Testis (tissue), 3 donors: ENCODE results near the gene DPH6. TPM values are rescaled to one million over a fixed set of nuclear protein-coding genes. Genes with fewer than 3 reads are reported as not detected.

Source experiments
- DNase-seq: peaks from one replicate; pipeline ENCODE4 v3.0.0-alpha.2; 2019
- H3K27ac ChIP-seq, 2 donors: fragments of 200-600 bp; sonication (generic); one replicate each; pipeline ENCODE4 v1.5.1; 2019
- H3K27me3 ChIP-seq: fragments of 200-600 bp; sonication (generic); one replicate; pipeline ENCODE4 v1.5.1; 2019
- H3K36me3 ChIP-seq: fragments of 200-600 bp; sonication (generic); one replicate; pipeline ENCODE4 v1.5.1; 2017; ENCODE audit warnings: low read depth; ENCODE audit errors: missing control alignments
- H3K4me1 ChIP-seq: fragments of 200-600 bp; sonication (generic); one replicate; pipeline ENCODE4 v1.5.1; 2019
- H3K4me3 ChIP-seq, 2 donors: fragments of 200-600 bp; sonication (generic); one replicate each; pipeline ENCODE4 v1.5.1; 2017 to 2019
- H3K9me3 ChIP-seq: fragments of 200-600 bp; sonication (generic); one replicate; pipeline ENCODE4 v1.5.1; 2017
- CTCF ChIP-seq, 3 experiments: fragments of 450-650 bp in 2 of 3; fragments of 200-600 bp in 1 of 3; sonication (generic) in 1 of 3; IDR thresholded peaks; one replicate each; pipeline ENCODE4 v1.5.1; 2016 to 2019; ENCODE audit warnings: antibody characterized with exemption in 3 of 3, mild to moderate bottlenecking in 2 of 3, moderate library complexity in 1 of 3
- POLR2A ChIP-seq: fragments of 450-650 bp; IDR thresholded peaks from one replicate; pipeline ENCODE4 v1.6.1; 2017; ENCODE audit warnings: antibody characterized with exemption, mild to moderate bottlenecking, moderate library complexity
- WGBS, 2 donors: methylation state at CpG; one replicate each; pipeline ENCODE4 v1.1.5; 2018; 5-methylcytosine and 5-hydroxymethylcytosine counted together
- intact Hi-C: fragments of 100-400 bp; cut with DNase I; formaldehyde crosslinking; loops from one replicate; pipeline ENCODE4 v1.15.1; 2023; ENCODE audit warnings: low total_unique reads
- polyA plus RNA-seq: library from polyadenylated mRNA; stranded (reverse); fragments of 350-450 nt; fragmentation: Illumina TruSeq; extraction: RNeasy Lipid Tissue Mini Kit (QIAGEN cat#74804); gene quantifications from one replicate; pipeline ENCODE4 v1.2.3, GENCODE V29; 2014; ENCODE audit warnings: low read depth, low replicate concordance; ENCODE audit not compliant: insufficient read depth
- total RNA-seq, 2 donors: library from RNA; depleted of rRNA; stranded (reverse); fragments of >200 nt; gene quantifications; one replicate each; pipeline ENCODE4 v1.2.3, GENCODE V29; 2016

The DPH6 gene
- total and polyA plus RNA-seq, 3 donors from 2014 or later = 11.6 to 37.2 (median 30.8) TPM

GRCh38 chr15:35490511-35490910, 55.5 kb downstream of the DPH6 start:
- WGBS, 2 donors = 90 to 94% methylated on average over 4 of the region's 4 CpGs
- intact Hi-C loops = no loop called here

GRCh38 chr15:35487417-35487816, 58.5 kb downstream of the DPH6 start:
- H3K4me3 ChIP-seq = no peak overlapping the region
- no peak for TF ChIP-seq POLR2A
- no peak for TF ChIP-seq CTCF (IDR thresholded peaks at IDR 0.05)
- no peaks in the 10 kb centered on the region for H3K4me1 ChIP-seq
- H3K9me3 ChIP-seq = no peaks in the 10 kb centered on the region
- no peak for DNase-seq
- WGBS, 2 donors = 91 to 100% methylated on average over 1 to 2 of the region's 2 CpGs
- no peaks in the 10 kb centered on the region for H3K36me3 ChIP-seq
- H3K27me3 ChIP-seq = no peaks in the 10 kb centered on the region
- intact Hi-C loops = no loop called here
- no peak overlapping the region for H3K27ac ChIP-seq

More at GRCh38 chr15:35490511-35490910, 55.5 kb downstream of the DPH6 start:
- H3K4me1 ChIP-seq = no peaks in the 10 kb centered on the region
- H3K36me3 ChIP-seq = no peaks in the 10 kb centered on the region
- H3K27ac ChIP-seq = no peak overlapping the region
- no peaks in the 10 kb centered on the region for H3K9me3 ChIP-seq
- H3K4me3 ChIP-seq = no peak overlapping the region
- no peak for TF ChIP-seq POLR2A
- TF ChIP-seq CTCF (IDR thresholded peaks at IDR 0.05) = no peak
- H3K27me3 ChIP-seq = no peaks in the 10 kb centered on the region
- no peak for DNase-seq

GRCh38 chr15:35486296-35486695, 59.7 kb downstream of the DPH6 start:
- no peak overlapping the region for H3K27ac ChIP-seq
- H3K4me3 ChIP-seq = no peak overlapping the region
- no peak for DNase-seq
- H3K36me3 ChIP-seq = no peaks in the 10 kb centered on the region
- H3K9me3 ChIP-seq = no peaks in the 10 kb centered on the region
- H3K27me3 ChIP-seq = no peaks in the 10 kb centered on the region
- intact Hi-C loops = no loop called here
- no peak for TF ChIP-seq POLR2A
- no peak for TF ChIP-seq CTCF (IDR thresholded peaks at IDR 0.05)
- H3K4me1 ChIP-seq = no peaks in the 10 kb centered on the region
- 88 to 100% methylated on average over 1 of the region's 1 CpG for WGBS, 2 donors

GRCh38 chr15:35485411-35485810, 60.6 kb downstream of the DPH6 start:
- H3K27me3 ChIP-seq = no peaks in the 10 kb centered on the region
- H3K36me3 ChIP-seq = no peaks in the 10 kb centered on the region
- no peaks in the 10 kb centered on the region for H3K9me3 ChIP-seq
- no peaks in the 10 kb centered on the region for H3K4me1 ChIP-seq
- DNase-seq = no peak
- 91 to 93% methylated on average over 2 of the region's 2 CpGs for WGBS, 2 donors
- H3K27ac ChIP-seq = no peak overlapping the region
- H3K4me3 ChIP-seq = no peak overlapping the region
- TF ChIP-seq POLR2A (no peak), CTCF (IDR thresholded peaks at IDR 0.05) (no peak)
- intact Hi-C loops = no loop called here

GRCh38 chr15:35484231-35484945, 61.6 kb downstream of the DPH6 start:
- no peak for DNase-seq

More at GRCh38 chr15:35484231-35484945, 61.6 kb downstream of the DPH6 start:
- Histone ChIP-seq H3K27me3 (no peaks in the 10 kb centered on the region), H3K4me3 (no peak overlapping the region), H3K27ac (no peak overlapping the region), H3K4me1 (no peaks in the 10 kb centered on the region), H3K36me3 (no peaks in the 10 kb centered on the region), H3K9me3 (no peaks in the 10 kb centered on the region)
- TF ChIP-seq CTCF (IDR thresholded peaks at IDR 0.05) (no peak), POLR2A (no peak)
- intact Hi-C loops = no loop called here
- 90 to 94% methylated on average over 5 of the region's 5 CpGs for WGBS, 2 donors
